GM10266 (cell line): Measurements from ENCODE around the gene SPON1.

Experiments
- DNase-seq: peaks from one replicate; pipeline ENCODE4 v3.0.0; 2012; ENCODE audit errors: extremely low spot score
- TF ChIP-seq, protein P1 (sequence below): IDR thresholded peaks from 2 replicates; pipeline ENCODE4 v1.5.1; 2012; ENCODE audit warnings: mild to moderate bottlenecking, low read depth; ENCODE audit not compliant: control insufficient read depth, insufficient read depth; ENCODE audit errors: missing control alignments

SPON1 gene

GRCh38 chr11:13966013-13966412 lies 3.5 kb downstream of the SPON1 start:
- TF ChIP-seq, protein P1, sequence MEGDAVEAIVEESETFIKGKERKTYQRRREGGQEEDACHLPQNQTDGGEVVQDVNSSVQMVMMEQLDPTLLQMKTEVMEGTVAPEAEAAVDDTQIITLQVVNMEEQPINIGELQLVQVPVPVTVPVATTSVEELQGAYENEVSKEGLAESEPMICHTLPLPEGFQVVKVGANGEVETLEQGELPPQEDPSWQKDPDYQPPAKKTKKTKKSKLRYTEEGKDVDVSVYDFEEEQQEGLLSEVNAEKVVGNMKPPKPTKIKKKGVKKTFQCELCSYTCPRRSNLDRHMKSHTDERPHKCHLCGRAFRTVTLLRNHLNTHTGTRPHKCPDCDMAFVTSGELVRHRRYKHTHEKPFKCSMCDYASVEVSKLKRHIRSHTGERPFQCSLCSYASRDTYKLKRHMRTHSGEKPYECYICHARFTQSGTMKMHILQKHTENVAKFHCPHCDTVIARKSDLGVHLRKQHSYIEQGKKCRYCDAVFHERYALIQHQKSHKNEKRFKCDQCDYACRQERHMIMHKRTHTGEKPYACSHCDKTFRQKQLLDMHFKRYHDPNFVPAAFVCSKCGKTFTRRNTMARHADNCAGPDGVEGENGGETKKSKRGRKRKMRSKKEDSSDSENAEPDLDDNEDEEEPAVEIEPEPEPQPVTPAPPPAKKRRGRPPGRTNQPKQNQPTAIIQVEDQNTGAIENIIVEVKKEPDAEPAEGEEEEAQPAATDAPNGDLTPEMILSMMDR, result no peak
- no peak for DNase-seq

DNA sequence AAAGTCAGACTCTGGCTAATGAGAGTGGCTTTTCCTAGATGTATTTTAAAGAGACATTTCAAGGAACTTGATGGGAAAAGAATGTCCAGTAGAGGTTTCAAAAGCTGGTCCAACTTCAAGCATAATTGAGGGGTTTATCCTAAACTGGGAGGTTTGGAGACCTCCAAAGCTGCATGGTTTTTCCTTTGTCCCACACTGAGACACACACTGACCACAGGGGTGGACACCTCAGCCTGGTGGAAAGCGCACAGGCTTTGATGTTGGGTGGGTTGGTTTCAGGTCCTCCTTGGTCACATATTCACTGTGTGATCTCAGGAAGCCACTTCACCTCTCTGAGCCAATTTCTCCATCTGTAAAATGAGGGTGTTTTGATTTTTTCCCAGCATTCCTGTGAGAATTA lies 4.0 kb downstream of the SPON1 start:
- TF ChIP-seq, protein P1, result no peak
- DNase-seq, result no peak

- TF ChIP-seq, protein P1, result peak; percentile 27
- DNase-seq, result no peak
These were observed 8.5 kb downstream of the SPON1 start for GRCh38 chr11:13970986-13971385.

DNA sequence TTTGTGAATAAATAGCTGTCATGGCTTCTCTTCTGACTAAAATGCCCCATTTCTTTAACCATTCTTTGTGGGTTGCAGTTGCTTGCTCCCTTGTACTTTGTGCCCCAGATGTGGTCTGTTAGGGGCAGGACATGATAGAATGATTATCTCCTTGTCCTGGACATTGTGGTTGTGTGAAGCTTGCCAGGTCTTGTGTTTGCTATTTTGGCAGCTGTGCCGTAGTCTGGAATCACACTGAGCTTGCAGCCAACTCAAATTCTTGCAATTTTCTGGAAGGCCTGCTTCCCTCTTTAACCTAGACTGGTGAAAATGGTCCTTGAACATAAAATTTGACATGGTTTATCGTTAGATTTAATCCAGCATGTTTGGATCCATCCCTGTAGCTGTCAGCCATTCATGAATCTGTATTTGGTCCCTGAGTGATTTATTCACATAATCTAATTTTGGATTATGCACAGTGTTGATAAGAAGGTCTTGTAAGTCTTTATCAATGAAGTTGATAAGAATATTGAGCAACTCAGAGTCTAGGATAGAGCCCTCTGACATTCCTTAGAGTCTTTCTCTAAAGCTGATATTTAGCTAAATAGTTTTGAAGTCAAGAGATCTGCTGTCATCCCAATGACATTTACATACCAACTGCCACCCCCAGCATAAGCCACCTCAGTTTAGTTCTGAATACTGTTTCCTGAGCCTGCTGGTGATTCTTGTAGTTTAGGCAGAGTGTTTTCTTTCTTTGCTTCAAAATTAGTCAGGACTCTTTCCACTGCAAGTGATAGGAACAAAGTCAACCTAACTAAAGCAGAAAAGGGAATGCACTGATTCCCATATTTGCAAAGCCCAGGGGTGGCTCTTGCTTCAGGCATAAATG lies 9.8 kb downstream of the SPON1 start:
- TF ChIP-seq, protein P1, result no peak
- no peak for DNase-seq

DNA sequence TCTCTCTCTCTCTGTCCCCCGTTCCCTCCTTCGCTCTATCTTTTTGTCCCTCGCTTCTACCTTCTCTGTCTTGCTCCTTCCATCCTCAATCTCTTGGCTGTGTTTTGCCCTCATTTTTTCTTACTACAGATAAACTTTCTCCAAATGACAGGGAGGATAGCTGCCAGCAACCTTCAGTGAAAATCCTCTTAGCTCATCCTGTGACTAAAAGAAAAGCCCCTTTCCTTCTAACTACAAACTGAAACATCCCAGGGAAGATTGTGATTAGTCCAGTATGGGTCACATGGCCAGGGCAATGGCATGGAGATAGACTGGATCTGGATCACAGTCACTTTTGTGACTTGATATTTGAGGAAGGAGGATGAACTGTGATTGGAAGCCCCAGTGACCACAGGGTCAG lies 10.4 kb downstream of the SPON1 start:
- TF ChIP-seq, protein P1, result no peak

DNA sequence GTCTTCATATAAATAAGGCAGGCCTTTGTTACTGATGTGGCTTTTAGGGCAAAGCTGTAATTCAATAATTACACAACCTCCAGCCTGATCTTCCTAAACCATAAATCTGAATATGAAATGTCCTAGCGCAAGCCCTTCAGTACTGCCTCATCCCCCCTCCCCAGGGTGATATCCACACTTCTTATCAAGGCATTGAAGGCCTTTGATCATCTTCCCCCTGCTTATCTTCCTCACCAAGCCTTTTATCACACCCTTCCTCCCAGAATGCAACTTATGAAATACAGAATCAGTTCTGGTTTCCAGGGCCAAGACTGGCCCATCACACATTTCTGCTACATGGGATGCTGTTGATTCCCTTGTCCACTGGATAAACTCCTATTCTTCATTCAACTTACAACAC lies 12.1 kb downstream of the SPON1 start:
- TF ChIP-seq, protein P1, result no peak
- DNase-seq, result no peak

More for the DNA sequence above, 10.4 kb downstream of the SPON1 start:
- no peak for DNase-seq

- DNase-seq, result no peak
- TF ChIP-seq, protein P1, result no peak
These were observed 20.7 kb downstream of the SPON1 start for GRCh38 chr11:13983081-13983751.
